T-helper 17 cell (primary cell): ENCODE data around the gene TDRD9. TPM values are rescaled to one million over a fixed set of nuclear protein-coding genes. Genes with fewer than 3 reads are reported as not detected.

Experiments used
- ATAC-seq: fragments of 150-1000 bp; cut with Tn5 transposase; 2 replicates; pipeline ENCODE4 v1.10.0; 2021; ENCODE audit warnings: mild to moderate bottlenecking, moderate library complexity
- DNase-seq, 3 donors: peaks; one replicate each; pipeline versions ENCODE4 v3.0.0 to v3.0.0-alpha.2; 2020 to 2021
- H3K9me3 ChIP-seq: one replicate; pipeline ENCODE4 v1.7.0; 2013; ENCODE audit warnings: low read length, mild to moderate bottlenecking; ENCODE audit not compliant: control insufficient read depth, poor library complexity, severe bottlenecking
- H3K27ac Mint-ChIP-seq: one replicate; pipeline ENCODE4 v1.8.0; 2022; ENCODE audit warnings: mild to moderate bottlenecking, moderate library complexity, mixed read lengths
- H3K27me3 Mint-ChIP-seq: one replicate; pipeline ENCODE4 v1.8.0; 2022; ENCODE audit warnings: mixed read lengths
- H3K36me3 Mint-ChIP-seq: one replicate; pipeline ENCODE4 v1.8.0; 2022; ENCODE audit warnings: low read depth, mixed read lengths
- H3K4me1 Mint-ChIP-seq: one replicate; pipeline ENCODE4 v1.8.0; 2022; ENCODE audit warnings: mild to moderate bottlenecking, mixed read lengths
- H3K4me3 Mint-ChIP-seq: one replicate; pipeline ENCODE4 v1.8.0; 2022; ENCODE audit warnings: mild to moderate bottlenecking, moderate library complexity, mixed read lengths
- total RNA-seq, 4 donors: library from RNA in 2 of 4; stranded (reverse) in 2 of 4; gene quantifications; one replicate each; pipeline ENCODE4 v1.2.3 and lab custom pipeline; 2022 to 2026

Gene TDRD9
- total RNA-seq, 2 donors from 2014 or later, result 1.0 TPM; not detected in 1

DNA sequence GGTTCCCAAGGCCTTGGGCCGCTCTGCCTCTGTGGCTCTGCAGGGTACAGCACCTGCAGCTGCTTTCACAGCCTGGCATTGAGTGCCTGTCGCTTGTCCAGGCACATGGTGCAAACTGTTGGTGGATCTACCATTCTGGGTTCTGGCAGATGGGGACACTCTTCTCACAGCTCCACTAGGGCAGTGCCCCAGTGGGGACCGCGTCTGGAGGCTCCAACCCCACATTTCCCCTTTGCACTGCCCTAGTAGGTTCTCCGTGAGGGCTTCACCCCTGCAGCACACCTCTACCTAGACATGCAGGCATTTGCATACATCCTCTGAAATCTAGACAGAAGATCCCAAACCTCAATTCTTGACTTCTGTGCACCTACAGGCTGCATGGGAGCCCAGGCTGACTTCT is 138.0 kb downstream of the TDRD9 start:
- H3K36me3 Mint-ChIP-seq, result peaks cover 2% of the 10 kb centered on the region
- no peaks in the 10 kb centered on the region for H3K4me1 Mint-ChIP-seq
- no peak overlapping the region for H3K4me3 Mint-ChIP-seq
- H3K27me3 Mint-ChIP-seq, result peaks cover 50% of the 10 kb centered on the region
- no peak overlapping the region for H3K27ac Mint-ChIP-seq
- ATAC-seq (no peak), DNase-seq (no peak)
- H3K9me3 ChIP-seq, result peaks cover 4% of the 10 kb centered on the region

DNA sequence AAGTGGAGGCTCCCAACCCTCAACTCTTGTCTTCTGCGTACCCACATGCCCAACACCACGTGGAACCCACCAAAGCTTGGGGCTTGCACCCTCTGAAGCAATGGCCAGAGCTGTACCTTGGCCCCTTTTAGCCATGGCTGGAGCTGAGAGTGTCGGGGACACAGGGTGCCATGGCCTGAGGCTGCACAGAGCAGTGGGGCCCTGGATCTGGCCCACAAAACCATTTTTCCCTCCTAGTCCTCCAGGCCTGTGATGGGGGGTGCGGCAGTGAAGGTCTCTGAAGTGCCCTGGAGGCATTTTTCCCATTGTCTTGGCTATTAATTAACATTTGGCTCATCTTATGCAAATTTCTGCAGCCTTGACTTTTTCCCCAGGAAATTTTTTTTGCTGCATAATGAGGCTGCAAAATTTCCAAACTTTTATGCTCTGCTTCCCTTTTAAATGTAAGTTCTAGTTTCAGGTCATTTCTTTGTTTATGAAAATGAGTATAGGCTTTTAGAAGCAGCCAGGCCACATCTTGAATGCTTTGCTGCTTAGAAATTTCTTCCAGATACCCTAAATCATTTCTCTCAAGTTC is 138.6 kb downstream of the TDRD9 start:
- Mint-ChIP-seq H3K4me3 (no peak overlapping the region), H3K4me1 (no peaks in the 10 kb centered on the region), H3K27me3 (peaks cover 44% of the 10 kb centered on the region), H3K27ac (no peak overlapping the region), H3K36me3 (peaks cover 2% of the 10 kb centered on the region)
- peaks cover 4% of the 10 kb centered on the region for H3K9me3 ChIP-seq
- DNase-seq, result no peak
- no peak for ATAC-seq

DNA sequence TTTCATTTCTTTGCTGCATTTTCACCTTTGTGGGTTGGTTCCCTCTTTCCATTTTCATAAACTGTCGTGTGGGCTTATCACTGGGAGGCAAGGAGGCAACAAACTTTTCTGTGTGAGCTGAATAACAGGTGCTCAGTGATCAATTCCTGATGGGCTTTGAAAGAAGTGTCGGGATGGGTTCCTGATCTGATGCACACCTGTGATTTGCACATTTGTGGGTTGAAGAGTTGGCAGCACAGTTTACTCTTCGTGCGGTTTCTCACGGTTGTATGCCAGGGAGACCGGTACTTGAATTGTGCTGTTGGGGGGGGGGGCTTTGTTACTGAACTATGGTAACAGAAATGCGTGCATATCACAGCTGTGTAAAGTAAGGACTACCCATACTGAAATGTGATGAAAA is 141.3 kb downstream of the TDRD9 start:
- no peak for DNase-seq
- peaks cover 4% of the 10 kb centered on the region for H3K9me3 ChIP-seq
- no peak overlapping the region for H3K4me3 Mint-ChIP-seq
- peaks cover 18% of the 10 kb centered on the region for H3K27me3 Mint-ChIP-seq
- H3K36me3 Mint-ChIP-seq, result peaks cover under 1% of the 10 kb centered on the region
- no peak overlapping the region for H3K27ac Mint-ChIP-seq
- H3K4me1 Mint-ChIP-seq, result no peaks in the 10 kb centered on the region
- no peak for ATAC-seq

DNA sequence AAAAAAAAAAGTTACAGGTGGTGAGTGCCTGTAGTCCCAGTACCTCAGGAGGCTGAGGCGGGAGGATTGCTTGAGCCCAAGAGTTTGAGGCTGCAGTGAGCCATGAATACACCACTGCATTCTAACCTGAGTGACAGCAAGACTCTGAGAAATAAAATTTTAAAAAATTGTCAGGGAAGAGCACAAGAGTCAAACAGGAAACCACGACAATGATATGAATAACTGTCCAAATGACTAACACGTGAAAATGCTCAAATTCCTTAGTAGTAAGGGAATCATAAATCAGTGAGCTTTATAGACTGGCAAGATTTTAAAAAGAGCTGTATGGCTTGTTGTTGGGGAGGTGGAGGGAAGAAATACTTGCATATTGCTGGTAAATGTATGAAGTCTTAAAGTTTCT is 144.3 kb downstream of the TDRD9 start:
- Mint-ChIP-seq H3K27ac (no peak overlapping the region), H3K27me3 (no peaks in the 10 kb centered on the region), H3K4me1 (peaks cover 8% of the 10 kb centered on the region), H3K36me3 (no peaks in the 10 kb centered on the region), H3K4me3 (no peak overlapping the region)
- DNase-seq, result no peak
- ATAC-seq, result no peak
- no peaks in the 10 kb centered on the region for H3K9me3 ChIP-seq

DNA sequence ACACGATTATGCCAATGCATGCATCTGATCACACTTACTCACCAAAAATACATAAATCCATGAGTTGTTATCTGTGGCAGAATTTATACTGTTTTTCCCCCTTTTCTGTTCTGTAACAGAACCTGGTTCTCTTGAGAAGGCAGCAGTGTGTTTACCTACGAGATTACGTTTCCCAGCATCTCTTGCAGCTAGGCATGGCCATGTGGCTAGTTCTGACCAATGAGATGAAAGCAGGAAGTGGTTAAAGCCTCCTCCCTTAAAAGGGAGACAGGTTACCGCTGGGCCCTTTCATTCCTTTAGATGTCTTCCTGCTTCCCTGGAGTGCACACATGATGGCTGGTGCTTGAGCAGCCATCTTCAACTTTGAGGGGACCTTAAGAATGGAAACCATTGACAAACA is 145.5 kb downstream of the TDRD9 start:
- ATAC-seq (no peak), DNase-seq (no peak)
- no peak overlapping the region for H3K4me3 Mint-ChIP-seq
- peaks cover 16% of the 10 kb centered on the region for H3K4me1 Mint-ChIP-seq
- no peaks in the 10 kb centered on the region for H3K9me3 ChIP-seq
- H3K27ac Mint-ChIP-seq, result no peak overlapping the region
- H3K27me3 Mint-ChIP-seq, result no peaks in the 10 kb centered on the region
- H3K36me3 Mint-ChIP-seq, result no peaks in the 10 kb centered on the region

DNA sequence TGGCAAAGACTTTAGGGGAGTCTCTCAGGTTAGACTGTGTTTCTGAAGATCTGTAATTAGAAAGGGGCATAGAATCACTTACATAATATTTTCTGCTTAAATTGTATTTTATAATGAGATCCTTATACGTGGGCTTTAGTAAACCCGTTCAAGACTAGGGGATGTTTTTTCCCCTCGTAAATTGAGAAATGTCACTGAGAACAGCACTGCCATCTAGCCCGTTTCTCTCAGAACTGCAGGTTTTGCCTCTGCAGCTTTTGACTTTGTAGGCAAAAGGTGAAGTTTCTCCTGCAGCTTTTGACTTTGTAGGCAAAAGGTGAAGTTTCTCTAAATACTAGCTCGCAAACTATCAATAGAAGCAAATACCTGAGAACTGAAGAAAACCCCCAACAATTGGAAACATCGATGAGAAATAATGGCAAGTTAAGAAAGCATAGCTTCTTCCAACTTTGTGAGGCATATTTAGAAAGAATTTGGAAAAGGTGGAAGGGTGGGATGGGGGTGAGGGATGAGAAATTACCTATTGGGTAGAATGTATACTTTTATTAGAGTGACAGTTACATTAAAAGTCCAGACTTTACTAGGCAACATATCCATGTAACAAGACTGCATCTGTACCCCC is 147.4 kb downstream of the TDRD9 start:
- DNase-seq (no peak), ATAC-seq (no peak)
- H3K4me1 Mint-ChIP-seq, result peaks cover 16% of the 10 kb centered on the region
- no peak overlapping the region for H3K4me3 Mint-ChIP-seq
- H3K27me3 Mint-ChIP-seq, result no peaks in the 10 kb centered on the region
- H3K36me3 Mint-ChIP-seq, result no peaks in the 10 kb centered on the region
- no peaks in the 10 kb centered on the region for H3K9me3 ChIP-seq
- H3K27ac Mint-ChIP-seq, result no peak overlapping the region

DNA sequence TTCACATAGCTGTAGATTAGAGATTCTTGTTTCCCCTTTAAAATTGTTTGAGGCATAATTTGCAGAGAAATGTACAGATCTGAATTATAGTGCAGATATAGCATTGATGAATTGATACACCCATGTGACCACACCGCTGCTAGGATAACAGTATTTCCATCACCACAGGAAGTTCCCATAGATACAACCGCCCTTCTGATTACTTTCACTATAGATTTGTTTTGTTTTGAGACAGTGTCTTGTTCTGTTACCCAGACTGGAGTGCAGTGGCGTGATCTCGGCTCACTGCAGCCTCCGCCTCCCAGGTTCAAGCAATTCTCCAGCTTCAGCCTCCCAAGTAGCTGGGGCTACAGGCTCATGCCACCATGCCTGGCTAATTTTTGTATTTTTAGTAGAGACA is 148.5 kb downstream of the TDRD9 start:
- peaks cover 16% of the 10 kb centered on the region for H3K4me1 Mint-ChIP-seq
- H3K27ac Mint-ChIP-seq, result peak overlapping the region; percentile 74
- peak; percentile 35 for ATAC-seq
- no peak for DNase-seq
- H3K9me3 ChIP-seq, result no peaks in the 10 kb centered on the region
- H3K4me3 Mint-ChIP-seq, result peak overlapping the region; percentile 67
- H3K36me3 Mint-ChIP-seq, result no peaks in the 10 kb centered on the region
- no peaks in the 10 kb centered on the region for H3K27me3 Mint-ChIP-seq

DNA sequence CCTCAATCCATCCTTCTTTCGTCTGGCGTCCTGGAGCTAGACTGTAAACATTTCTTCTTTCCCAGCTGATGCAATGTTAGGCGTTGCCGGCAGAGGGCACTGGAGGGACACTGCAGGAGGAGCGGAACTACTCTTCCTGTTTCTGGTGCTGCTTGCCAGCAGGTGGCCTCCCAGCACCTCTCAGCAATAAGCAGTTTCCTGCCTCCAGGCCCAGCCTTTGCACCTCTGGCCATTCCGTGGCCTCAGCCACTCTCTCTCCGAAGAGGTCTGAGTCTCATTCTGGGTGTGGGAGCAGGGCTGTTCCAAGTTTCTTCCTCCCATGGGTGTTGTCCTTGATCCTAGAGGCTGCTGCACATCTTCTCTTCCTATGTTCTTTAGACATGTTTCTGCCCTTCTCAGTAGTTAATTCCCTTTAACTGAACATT is 149.8 kb downstream of the TDRD9 start:
- peak overlapping the region; percentile 74 for H3K27ac Mint-ChIP-seq
- H3K36me3 Mint-ChIP-seq, result no peaks in the 10 kb centered on the region
- H3K4me1 Mint-ChIP-seq, result peaks cover 16% of the 10 kb centered on the region
- peak; percentile 98 for ATAC-seq
- peak overlapping the region; percentile 77 for H3K4me3 Mint-ChIP-seq
- no peaks in the 10 kb centered on the region for H3K9me3 ChIP-seq
- H3K27me3 Mint-ChIP-seq, result peaks cover 4% of the 10 kb centered on the region
- DNase-seq, result peak; percentile 64 to 81 (median 70)

DNA sequence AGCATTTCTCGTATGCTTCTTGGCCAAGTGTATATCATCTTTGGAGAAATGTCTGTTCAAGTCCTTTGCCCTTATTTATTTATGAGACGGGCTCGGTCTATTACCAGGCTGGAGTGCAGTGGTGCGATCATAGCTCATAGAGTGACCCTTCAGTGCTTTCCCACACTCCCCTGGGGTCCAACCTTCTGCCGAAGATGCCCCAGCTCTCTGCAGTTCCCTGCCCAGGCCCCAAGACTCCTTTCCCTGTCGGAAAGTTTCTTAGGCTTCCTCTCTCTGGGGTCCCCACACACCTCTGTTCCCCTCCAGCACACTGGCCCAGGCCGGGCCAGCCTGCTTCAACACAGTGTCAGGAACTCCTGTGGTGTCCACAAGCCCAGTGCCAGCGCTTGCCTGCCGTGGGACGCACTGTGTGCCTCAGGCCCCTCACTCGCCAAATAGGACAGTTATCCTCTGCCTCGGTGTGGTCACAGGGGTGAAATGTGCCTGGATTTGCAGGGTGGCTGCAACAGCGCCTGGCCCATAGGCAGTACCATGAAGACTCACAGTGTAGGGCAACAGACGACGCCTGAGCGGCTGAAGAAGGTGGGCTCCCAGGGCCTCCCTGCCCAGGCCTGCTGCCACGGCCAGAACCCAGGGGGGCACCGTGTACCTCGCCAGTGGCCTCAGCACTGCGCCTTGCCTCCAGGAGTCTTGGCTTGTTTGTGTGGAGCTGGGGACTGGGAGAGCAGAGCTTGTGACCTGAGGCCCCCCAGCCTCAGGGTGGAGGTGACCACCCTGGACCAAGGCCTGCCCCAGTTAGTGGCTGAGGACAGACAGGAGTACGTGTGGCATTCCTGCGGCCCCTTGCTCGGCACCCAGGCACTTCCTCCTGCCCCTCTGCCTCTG is 152.4 kb downstream of the TDRD9 start:
- no peaks in the 10 kb centered on the region for H3K9me3 ChIP-seq
- Mint-ChIP-seq H3K36me3 (no peaks in the 10 kb centered on the region), H3K27me3 (peaks cover 20% of the 10 kb centered on the region), H3K4me1 (peaks cover 16% of the 10 kb centered on the region), H3K4me3 (no peak overlapping the region), H3K27ac (no peak overlapping the region)
- ATAC-seq (no peak), DNase-seq (no peak)

DNA sequence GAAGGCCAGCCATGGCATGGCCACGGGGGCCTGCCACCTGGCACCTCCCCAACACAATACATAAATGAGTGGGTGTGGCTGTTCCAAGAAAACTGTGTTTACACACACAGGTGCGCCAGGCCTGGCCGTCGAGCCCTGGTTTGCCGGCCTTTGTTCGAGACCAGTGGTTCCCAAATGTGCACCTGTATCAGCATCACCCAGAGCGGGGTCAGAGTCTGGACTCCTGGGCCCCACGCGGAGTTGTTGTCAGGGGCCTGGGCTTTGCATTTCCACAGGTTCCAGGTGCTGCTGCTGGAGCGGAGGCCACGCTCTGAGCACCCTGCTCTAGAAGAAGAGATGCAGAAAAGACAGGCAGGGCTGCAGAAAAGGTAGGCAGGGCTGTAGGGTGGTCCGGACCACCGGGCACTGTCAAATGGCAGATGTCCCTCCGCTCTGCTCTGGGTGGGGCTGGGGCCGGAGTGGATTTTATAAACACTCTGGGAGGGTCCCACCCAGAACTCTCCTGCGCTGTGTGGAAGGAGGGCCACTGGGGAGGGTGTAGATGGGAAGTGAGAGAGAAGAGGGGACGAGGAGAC is 153.1 kb downstream of the TDRD9 start:
- H3K27me3 Mint-ChIP-seq, result peaks cover 20% of the 10 kb centered on the region
- no peak overlapping the region for H3K4me3 Mint-ChIP-seq
- DNase-seq (no peak), ATAC-seq (no peak)
- no peak overlapping the region for H3K27ac Mint-ChIP-seq
- H3K9me3 ChIP-seq, result no peaks in the 10 kb centered on the region
- H3K36me3 Mint-ChIP-seq, result no peaks in the 10 kb centered on the region
- H3K4me1 Mint-ChIP-seq, result peaks cover 14% of the 10 kb centered on the region

DNA sequence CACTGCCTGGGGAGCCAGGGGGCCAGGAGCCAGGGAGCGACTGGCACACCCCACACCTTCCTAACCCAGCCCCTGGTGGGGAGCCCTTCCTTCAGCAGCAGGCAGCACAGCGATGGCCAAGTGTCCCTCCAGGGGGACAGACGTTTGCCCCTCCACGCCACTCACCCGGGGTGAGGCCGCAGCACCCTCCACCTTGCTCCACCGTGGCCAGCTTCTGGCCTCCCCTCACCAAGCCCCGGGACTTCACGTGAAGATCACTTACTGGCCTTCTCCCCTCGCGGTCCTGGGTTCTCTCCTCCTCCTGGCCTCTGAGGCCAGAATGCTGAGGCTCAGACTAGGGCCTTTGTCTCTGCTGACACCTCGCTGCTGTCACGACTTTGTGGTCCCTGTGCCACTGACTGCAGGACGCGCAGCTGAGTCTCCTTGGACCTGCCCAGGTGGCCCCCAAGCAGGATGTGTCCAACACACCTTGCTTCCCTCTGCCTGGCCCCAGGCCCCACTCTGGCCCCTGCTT is 153.8 kb downstream of the TDRD9 start:
- Mint-ChIP-seq H3K4me1 (peaks cover 8% of the 10 kb centered on the region), H3K4me3 (no peak overlapping the region), H3K36me3 (no peaks in the 10 kb centered on the region), H3K27ac (no peak overlapping the region), H3K27me3 (peaks cover 22% of the 10 kb centered on the region)
- DNase-seq (no peak), ATAC-seq (no peak)
- no peaks in the 10 kb centered on the region for H3K9me3 ChIP-seq

DNA sequence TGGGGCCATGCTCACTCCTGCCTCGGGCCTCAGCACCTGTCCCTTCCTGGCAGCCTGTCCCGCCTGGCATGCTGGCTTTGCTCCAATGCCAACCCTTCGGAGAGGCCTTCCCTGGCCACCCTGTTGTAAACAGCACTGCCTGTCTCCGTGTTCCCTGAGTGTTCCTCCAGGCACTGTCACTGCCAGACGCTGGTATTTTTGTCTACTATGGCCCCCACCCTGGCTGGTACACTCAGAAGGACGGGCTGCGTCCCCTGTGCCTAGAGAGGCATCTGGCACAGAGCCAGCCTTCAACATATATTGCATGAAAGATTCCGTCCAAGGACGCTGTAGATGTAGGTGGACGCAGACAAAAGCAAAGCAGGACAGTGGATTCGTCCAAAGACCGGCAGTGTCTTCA is 154.6 kb downstream of the TDRD9 start:
- ATAC-seq (no peak), DNase-seq (no peak)
- no peaks in the 10 kb centered on the region for H3K9me3 ChIP-seq
- H3K4me1 Mint-ChIP-seq, result peaks cover 6% of the 10 kb centered on the region
- H3K27me3 Mint-ChIP-seq, result peaks cover 26% of the 10 kb centered on the region
- no peak overlapping the region for H3K4me3 Mint-ChIP-seq
- H3K36me3 Mint-ChIP-seq, result no peaks in the 10 kb centered on the region
- H3K27ac Mint-ChIP-seq, result no peak overlapping the region
